Left ventricle myocardium superior (tissue), 1 donor: ENCODE results near the gene TAOK3. TPM values are rescaled to one million over a fixed set of nuclear protein-coding genes. Genes with fewer than 3 reads are reported as not detected.
"Not testable (repeated sequence)": the region's sequence is repeated elsewhere in the genome, so short reads cannot be mapped to it uniquely, and the experiment has no call there.

Experiments
- ATAC-seq: fragments of 200-7000 bp; cut with Tn5 transposase; one replicate; pipeline ENCODE4 v1.9.1; 2020; ENCODE audit warnings: mild to moderate bottlenecking, moderate library complexity
- DNase-seq: peaks from one replicate; pipeline ENCODE4 v3.0.0-alpha.2; 2020
- intact Hi-C: fragments of 100-400 bp; cut with micrococcal nuclease; formaldehyde crosslinking; loops from one replicate; pipeline ENCODE4 v1.11.0; 2022
- total RNA-seq: library from RNA; stranded (reverse); fragmentation: NEBNext Ultra II Directional; extraction: Animal tissue kit (Norgen Biotek cat#: 25700); gene quantifications from one replicate; pipeline ENCODE4 v1.2.1, GENCODE V29; 2021
- donor health status: DM: no; HTN: yes; CAD: no; lungs with severe emphysema.

The TAOK3 gene
- total RNA-seq, 1 donor from 2014 or later = 20.2 TPM

DNA sequence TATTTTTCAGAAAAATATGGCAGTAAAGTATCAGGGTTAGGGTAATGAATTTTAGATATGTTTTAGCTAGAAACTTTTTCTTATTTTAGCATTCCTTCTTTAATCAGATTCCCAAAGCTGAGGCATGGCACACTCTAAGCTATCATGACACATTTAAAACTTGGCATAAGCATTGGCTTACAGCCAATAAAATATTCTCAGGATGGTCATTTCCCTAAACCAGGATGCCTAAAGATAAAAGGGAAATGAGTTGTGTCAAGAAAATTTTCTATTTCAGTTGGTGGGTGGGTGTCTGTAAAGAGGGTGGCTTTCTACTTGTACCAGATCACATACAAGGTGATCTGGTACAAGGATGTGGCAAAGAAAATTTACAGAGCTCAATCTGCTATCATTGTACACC is 189.0 kb downstream of the TAOK3 start:
- ATAC-seq (no peak), DNase-seq (no peak)
- intact Hi-C loops = loop anchor here (5.0 kb wide), 1 partner anchor 194 kb away; the partner anchor contains the start of gene SUDS3

DNA sequence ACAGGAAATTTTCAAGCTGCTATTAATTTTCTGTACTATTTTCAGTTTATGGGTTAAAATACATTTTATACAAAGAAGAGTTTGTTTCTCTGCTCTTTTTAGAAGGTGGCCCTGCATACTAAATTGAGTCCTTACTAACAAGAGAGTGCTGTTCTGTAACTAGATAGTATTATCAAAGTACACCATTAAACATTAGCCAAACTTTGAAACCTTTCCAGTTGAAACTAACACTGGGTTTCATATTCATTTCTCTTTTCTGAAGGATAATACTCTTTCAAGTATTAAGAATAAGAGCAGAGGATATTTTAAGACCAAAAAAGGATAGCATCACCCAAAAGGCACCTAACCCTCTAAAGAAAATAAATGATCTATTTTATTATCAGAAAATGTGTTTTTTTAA is 189.6 kb downstream of the TAOK3 start:
- intact Hi-C loops = loop anchor here (5.0 kb wide), 1 partner anchor 194 kb away; the partner anchor contains the start of gene SUDS3
- ATAC-seq = no peak

DNA sequence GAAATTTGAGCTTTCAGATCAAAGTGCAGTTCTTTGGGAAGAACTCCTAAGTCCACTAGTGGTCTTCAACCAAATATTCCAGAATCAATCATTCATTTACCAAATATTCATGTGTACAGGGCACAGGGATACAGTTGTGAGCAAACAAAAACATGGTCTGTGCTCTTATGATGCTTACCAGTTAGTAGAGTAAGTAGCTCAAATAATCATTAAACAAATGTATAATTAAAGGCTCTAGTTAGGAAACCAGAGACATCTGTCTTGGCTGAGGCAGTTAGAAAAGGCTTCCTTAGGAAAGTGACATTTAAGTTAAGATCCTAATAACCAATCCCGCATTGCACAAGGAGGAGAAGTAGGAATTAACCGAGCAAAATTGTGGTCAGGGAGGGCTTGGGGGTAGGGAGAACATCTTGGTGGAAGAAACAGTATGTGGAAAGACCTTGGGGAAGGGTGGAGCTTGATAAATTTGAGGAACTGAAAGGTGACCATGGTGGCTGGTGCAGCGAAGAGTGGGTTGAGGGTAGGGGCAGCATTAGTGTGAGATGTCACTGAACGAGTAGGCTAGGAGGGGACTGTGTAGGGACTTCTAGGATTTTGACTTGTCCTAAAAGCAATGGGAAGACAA is 196.8 kb downstream of the TAOK3 start:
- peak; percentile 31 for ATAC-seq
- intact Hi-C loops = no loop called here
- no peak for DNase-seq

More for the DNA sequence above, 189.6 kb downstream of the TAOK3 start:
- DNase-seq = no peak

DNA sequence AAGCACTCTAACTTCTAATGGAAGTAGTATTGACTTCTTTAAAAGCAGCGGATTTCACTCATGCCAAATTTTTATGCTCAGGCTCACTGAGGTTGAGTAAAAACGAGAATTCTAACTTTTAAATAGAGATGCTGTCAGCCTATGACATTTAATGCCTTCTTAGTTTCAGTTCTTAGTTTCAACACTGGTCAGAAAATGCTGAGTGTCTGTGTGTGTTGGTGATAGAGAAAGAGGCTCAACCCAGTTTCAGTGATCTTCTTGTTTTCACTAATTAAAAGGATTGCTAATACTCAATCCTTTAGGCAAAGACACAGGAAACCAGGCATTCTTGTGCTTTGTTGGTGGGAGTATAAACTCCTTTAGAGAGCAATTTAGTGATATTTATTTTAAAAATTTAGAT is 205.8 kb downstream of the TAOK3 start:
- no peak for ATAC-seq
- DNase-seq = no peak
- intact Hi-C loops = no loop called here

- no peak for ATAC-seq
- intact Hi-C loops = no loop called here
- no peak for DNase-seq
Observed at GRCh38 chr12:118164798-118165486, 207.8 kb downstream of the TAOK3 start.

- DNase-seq = no peak
- intact Hi-C loops = no loop called here
Observed at GRCh38 chr12:118160536-118160935, 212.2 kb downstream of the TAOK3 start.

DNA sequence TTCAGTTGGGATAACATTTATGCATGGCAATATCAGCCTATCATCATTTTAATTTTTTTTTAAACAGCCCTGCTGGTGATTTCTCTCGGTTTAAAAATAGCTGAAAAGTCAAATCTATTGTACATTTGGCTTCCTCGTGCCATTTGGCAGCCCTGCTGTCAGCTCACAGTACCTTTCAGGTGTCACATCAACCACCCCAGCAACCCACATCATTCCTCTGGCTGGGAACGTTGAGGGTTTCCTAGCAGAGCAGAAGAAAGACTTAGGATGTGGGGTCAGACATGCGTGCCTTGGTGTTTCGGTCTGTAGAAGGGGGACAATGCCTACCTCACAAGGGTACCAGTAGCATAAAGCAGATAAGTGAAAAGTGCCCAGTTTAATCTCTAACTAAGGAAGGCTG is 221.0 kb downstream of the TAOK3 start:
- ATAC-seq = no peak
- no peak for DNase-seq
- intact Hi-C loops = no loop called here

More at GRCh38 chr12:118160536-118160935, 212.2 kb downstream of the TAOK3 start:
- no peak for ATAC-seq

GRCh38 chr12:118150625-118151024 is 222.1 kb downstream of the TAOK3 start:
- peak; percentile 45 for DNase-seq
- peak; percentile 74 for ATAC-seq
- intact Hi-C loops = no loop called here

GRCh38 chr12:118148287-118148686 is 224.4 kb downstream of the TAOK3 start:
- intact Hi-C loops = no loop called here
- ATAC-seq (peak; percentile 71), DNase-seq (no peak)

DNA sequence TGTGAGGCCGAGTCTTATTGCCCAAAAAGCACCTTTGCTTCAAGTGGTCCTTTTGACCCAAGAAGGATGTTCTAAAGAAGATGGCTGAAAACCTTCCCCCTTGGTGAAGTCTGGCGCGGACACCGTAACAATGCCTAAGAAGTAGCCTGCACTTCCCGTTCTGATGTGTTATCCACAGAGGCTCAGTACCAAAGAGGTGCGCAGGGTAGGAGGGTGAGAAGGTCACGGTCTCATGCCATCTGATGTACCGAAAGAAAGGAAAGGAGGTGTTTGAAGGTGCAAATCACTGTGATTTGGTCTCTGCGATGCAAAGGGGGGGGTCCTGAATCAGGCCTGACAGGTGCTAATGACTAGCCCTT is 226.9 kb downstream of the TAOK3 start:
- no peak for DNase-seq
- intact Hi-C loops = no loop called here
- no peak for ATAC-seq

- no peak for ATAC-seq
- intact Hi-C loops = no loop called here
- no peak for DNase-seq
Observed at GRCh38 chr12:118145113-118145797, 227.5 kb downstream of the TAOK3 start.

GRCh38 chr12:118144499-118144898 is 228.2 kb downstream of the TAOK3 start:
- intact Hi-C loops = no loop called here
- no peak for ATAC-seq
- no peak for DNase-seq

- ATAC-seq (no peak), DNase-seq (no peak)
- intact Hi-C loops = no loop called here
Observed at GRCh38 chr12:118140825-118141224, 231.9 kb downstream of the TAOK3 start.

- ATAC-seq = no peak
- DNase-seq = no peak
- intact Hi-C loops = no loop called here
Observed at GRCh38 chr12:118137148-118137678, 235.5 kb downstream of the TAOK3 start.

DNA sequence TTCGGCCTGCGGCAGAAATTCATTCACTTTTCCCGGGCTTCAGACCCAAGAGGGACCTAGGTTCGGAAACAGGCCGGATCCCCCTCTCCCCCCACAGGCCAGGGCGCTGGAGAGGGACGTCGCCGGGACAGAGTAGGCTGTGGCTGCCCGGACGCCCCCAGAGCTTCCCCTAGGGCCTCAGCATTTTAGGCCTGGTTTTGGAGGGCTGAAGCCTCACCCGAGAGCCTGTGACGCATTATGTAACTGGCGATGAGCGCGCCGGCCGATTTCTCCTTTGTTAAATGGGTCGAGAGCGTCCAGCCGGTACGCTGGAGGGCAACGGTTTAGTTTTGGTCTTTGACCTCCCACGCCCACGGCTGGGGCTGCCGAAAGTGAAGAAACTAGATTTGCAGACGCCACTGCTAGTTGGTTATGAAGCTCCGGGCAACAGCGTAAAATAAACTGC is 236.1 kb downstream of the TAOK3 start:
- ATAC-seq = peak; percentile 59
- peak; percentile 67 for DNase-seq
- intact Hi-C loops = no loop called here

DNA sequence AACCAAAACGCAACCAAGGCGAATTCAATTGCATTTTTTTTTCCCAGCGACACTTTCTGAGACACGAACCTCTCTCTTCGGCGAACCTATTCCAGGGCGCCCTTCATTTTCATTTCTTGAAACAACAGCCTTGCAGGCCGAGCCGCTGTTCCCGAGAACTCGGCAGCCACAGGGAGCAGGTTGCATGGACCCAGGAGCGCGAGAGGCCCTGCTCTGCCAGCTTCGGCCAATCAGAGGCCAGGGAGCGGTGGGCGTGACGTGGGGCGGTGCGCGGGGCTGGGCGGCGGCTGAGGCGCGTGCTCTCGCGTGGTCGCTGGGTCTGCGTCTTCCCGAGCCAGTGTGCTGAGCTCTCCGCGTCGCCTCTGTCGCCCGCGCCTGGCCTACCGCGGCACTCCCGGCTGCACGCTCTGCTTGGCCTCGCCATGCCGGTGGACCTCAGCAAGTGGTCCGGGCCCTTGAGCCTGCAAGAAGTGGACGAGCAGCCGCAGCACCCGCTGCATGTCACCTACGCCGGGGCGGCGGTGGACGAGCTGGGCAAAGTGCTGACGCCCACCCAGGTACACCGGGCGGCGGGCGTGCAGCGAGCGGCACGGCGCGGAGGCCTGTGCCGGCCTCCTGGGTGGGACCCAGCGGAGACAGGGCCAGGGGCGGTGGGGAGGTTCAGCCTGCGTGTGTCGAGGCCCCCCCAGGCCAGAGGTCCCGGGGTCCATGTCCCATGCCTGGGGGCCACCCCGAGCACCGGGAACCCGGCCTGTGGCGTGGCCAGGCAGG is 236.7 kb downstream of the TAOK3 start, which contains the start of gene PEBP1:
Gene PEBP1, plus strand, starts transcription at position 337 of the 771 bp plus-strand sequence. Its CDS starts 86 bp downstream, at position 423.
- ATAC-seq = peak; percentile 99

DNA sequence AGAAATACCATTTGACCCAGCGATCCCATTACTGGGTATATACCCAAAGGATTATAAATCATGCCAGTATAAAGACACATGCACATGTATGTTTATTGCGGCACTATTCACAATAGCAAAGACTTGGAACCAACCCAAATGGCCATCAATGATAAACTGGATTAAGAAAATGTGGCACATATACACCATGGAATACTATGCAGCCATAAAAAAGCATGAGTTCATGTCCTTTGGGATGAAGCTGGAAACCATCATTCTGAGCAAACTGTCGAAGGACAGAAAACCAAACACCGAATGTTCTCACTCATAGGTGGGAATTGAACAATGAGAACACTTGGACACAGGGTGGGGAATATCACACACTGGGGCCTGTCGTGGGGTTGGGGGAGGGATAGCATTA is 243.3 kb downstream of the TAOK3 start:
- ATAC-seq, intact Hi-C loops, DNase-seq: not testable (repeated sequence)

More for the DNA sequence above, 236.7 kb downstream of the TAOK3 start, which contains the start of gene PEBP1:
- intact Hi-C loops = no loop called here
- peak; percentile 98 for DNase-seq

- DNase-seq (no peak), ATAC-seq (no peak)
- intact Hi-C loops = no loop called here
Observed at GRCh38 chr12:118127867-118128266, 244.8 kb downstream of the TAOK3 start.
